G401 (cell line): ENCODE data around the gene TMEM19. TPM values are rescaled to one million over a fixed set of nuclear protein-coding genes. Genes with fewer than 3 reads are reported as not detected.
"Not testable (repeated sequence)": the region's sequence is repeated elsewhere in the genome, so short reads cannot be mapped to it uniquely, and the experiment has no call there.

ENCODE experiments used
- DNase-seq: peaks from one replicate; pipeline ENCODE4 v3.0.0-alpha.2; 2015; ENCODE audit warnings: low spot score
- in situ Hi-C: cut with HindIII; loops from 2 replicates; pipeline ENCODE4 v1.10.0; 2016; ENCODE audit warnings: low sequenced_read_pairs, mixed read lengths
- total RNA-seq: library from RNA; depleted of rRNA; stranded (reverse); fragments of >200 nt; shearing (Covaris generic); gene quantifications from 2 replicates; pipeline ENCODE4 v1.2.3, GENCODE V29; 2014

TMEM19 gene
- total RNA-seq, 1 experiment from 2014 or later, result 21.0 TPM

- in situ Hi-C loops, result no loop called here
- peak; percentile 100 for DNase-seq
These were observed 22.1 kb upstream of the TMEM19 start, which contains the start of the genes THAP2 and ZFC3H1 for GRCh38 chr12:71663561-71664410. THAP2 (plus strand) TSS chr12:71664301; CDS start chr12:71664510, 209 bp downstream. ZFC3H1 (minus strand) TSS chr12:71663848; CDS start chr12:71663610, 238 bp downstream.

GRCh38 chr12:71664411-71665089, 21.3 kb upstream of the TMEM19 start:
- no peak for DNase-seq
- in situ Hi-C loops, result no loop called here

- in situ Hi-C loops, result no loop called here
- peak; percentile 13 for DNase-seq
These were observed 20.8 kb upstream of the TMEM19 start for GRCh38 chr12:71665090-71665463.

GRCh38 chr12:71666259-71666658, 19.6 kb upstream of the TMEM19 start:
- in situ Hi-C loops, result no loop called here

GRCh38 chr12:71671311-71671710, 14.6 kb upstream of the TMEM19 start:
- in situ Hi-C loops, result no loop called here
- no peak for DNase-seq

More at GRCh38 chr12:71666259-71666658, 19.6 kb upstream of the TMEM19 start:
- no peak for DNase-seq

GRCh38 chr12:71671816-71672215, 14.1 kb upstream of the TMEM19 start:
- DNase-seq, result no peak
- in situ Hi-C loops, result no loop called here

- in situ Hi-C loops, result no loop called here
- no peak for DNase-seq
These were observed 3.4 kb upstream of the TMEM19 start for GRCh38 chr12:71682466-71682865.

GRCh38 chr12:71683633-71684032, 2.2 kb upstream of the TMEM19 start:
- in situ Hi-C loops, result no loop called here
- no peak for DNase-seq

GRCh38 chr12:71684081-71684480, 1.8 kb upstream of the TMEM19 start:
- in situ Hi-C loops, result no loop called here
- peak; percentile 14 for DNase-seq

- in situ Hi-C loops, result no loop called here
- no peak for DNase-seq
These were observed 473 bp upstream of the TMEM19 start for GRCh38 chr12:71685312-71685906.

- no peak for DNase-seq
- in situ Hi-C loops, result no loop called here
These were observed 760 bp downstream of the TMEM19 start for GRCh38 chr12:71686658-71687025.

GRCh38 chr12:71687172-71687571, 1.3 kb downstream of the TMEM19 start:
- in situ Hi-C loops, DNase-seq: not testable (repeated sequence)

GRCh38 chr12:71688961-71689570, 3.2 kb downstream of the TMEM19 start:
- in situ Hi-C loops, result no loop called here

GRCh38 chr12:71691504-71692129, 5.7 kb downstream of the TMEM19 start:
- in situ Hi-C loops, result no loop called here
- peak; percentile 60 for DNase-seq

More at GRCh38 chr12:71688961-71689570, 3.2 kb downstream of the TMEM19 start:
- peak; percentile 36 for DNase-seq

GRCh38 chr12:71693126-71693525, 7.2 kb downstream of the TMEM19 start:
- no peak for DNase-seq
- in situ Hi-C loops, result no loop called here

- DNase-seq, in situ Hi-C loops: not testable (repeated sequence)
These were observed 7.8 kb downstream of the TMEM19 start for GRCh38 chr12:71693651-71694050.

GRCh38 chr12:71694099-71694820, 8.4 kb downstream of the TMEM19 start:
- in situ Hi-C loops, result no loop called here
- DNase-seq, result no peak

- in situ Hi-C loops, result no loop called here
- DNase-seq, result no peak
These were observed 9.9 kb downstream of the TMEM19 start for GRCh38 chr12:71695782-71696181.
